DND-41 (cell line): ENCODE measurements around the gene RHBDL2.

Experiments
- EZH2 ChIP-seq: IDR thresholded peaks from 3 replicates; pipeline ENCODE4 v1.6.1; 2012; ENCODE audit warnings: borderline replicate concordance, low read depth, mild to moderate bottlenecking, moderate library complexity, low read length, inconsistent platforms; ENCODE audit not compliant: severe bottlenecking
- TF ChIP-seq, protein P1 (sequence below): IDR thresholded peaks from 2 replicates; pipeline ENCODE4 v1.5.1; 2012; ENCODE audit warnings: borderline replicate concordance, low read length, moderate library complexity, mild to moderate bottlenecking; ENCODE audit not compliant: poor library complexity, severe bottlenecking; ENCODE audit errors: extremely low read depth

GRCh38 chr1:38870996-38871395, 70.6 kb downstream of the RHBDL2 start:
- TF ChIP-seq, protein P1, sequence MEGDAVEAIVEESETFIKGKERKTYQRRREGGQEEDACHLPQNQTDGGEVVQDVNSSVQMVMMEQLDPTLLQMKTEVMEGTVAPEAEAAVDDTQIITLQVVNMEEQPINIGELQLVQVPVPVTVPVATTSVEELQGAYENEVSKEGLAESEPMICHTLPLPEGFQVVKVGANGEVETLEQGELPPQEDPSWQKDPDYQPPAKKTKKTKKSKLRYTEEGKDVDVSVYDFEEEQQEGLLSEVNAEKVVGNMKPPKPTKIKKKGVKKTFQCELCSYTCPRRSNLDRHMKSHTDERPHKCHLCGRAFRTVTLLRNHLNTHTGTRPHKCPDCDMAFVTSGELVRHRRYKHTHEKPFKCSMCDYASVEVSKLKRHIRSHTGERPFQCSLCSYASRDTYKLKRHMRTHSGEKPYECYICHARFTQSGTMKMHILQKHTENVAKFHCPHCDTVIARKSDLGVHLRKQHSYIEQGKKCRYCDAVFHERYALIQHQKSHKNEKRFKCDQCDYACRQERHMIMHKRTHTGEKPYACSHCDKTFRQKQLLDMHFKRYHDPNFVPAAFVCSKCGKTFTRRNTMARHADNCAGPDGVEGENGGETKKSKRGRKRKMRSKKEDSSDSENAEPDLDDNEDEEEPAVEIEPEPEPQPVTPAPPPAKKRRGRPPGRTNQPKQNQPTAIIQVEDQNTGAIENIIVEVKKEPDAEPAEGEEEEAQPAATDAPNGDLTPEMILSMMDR = no peak
- no peak for TF ChIP-seq EZH2
